Tibial nerve (tissue), 4 donors: ENCODE data around the gene MBP. TPM values are rescaled to one million over a fixed set of nuclear protein-coding genes. Genes with fewer than 3 reads are reported as not detected.
A peak's percentile ranks its signal among the peaks of the same experiment; 100 is the strongest.

Experiments used
- DNase-seq, 2 donors: peaks; one replicate each; pipeline ENCODE4 v3.0.0-alpha.2; 2019; ENCODE audit warnings: low spot score in 2 of 2
- H3K27ac ChIP-seq, 4 donors: fragments of 200-600 bp; sonication (generic) in 3 of 4; one replicate each; pipeline ENCODE4 v1.5.1; 2017 to 2019; ENCODE audit warnings: mild to moderate bottlenecking in 1 of 4
- H3K27me3 ChIP-seq, 2 donors: fragments of 200-600 bp; sonication (generic) in 1 of 2; one replicate each; pipeline versions ENCODE4 v1.5.1 to v1.6.0; 2017 to 2019
- H3K36me3 ChIP-seq, 3 donors: fragments of 200-600 bp; sonication (generic); one replicate each; pipeline ENCODE4 v1.5.1; 2018 to 2019
- H3K4me1 ChIP-seq, 4 donors: fragments of 200-600 bp; sonication (generic) in 3 of 4; one replicate each; pipeline ENCODE4 v1.5.1; 2017 to 2019
- H3K4me3 ChIP-seq, 4 donors: fragments of 200-600 bp; sonication (generic) in 3 of 4; one replicate each; pipeline ENCODE4 v1.5.1; 2017 to 2019; ENCODE audit warnings: mild to moderate bottlenecking in 1 of 4, moderate library complexity in 1 of 4
- H3K9me3 ChIP-seq, 4 donors: fragments of 200-600 bp; sonication (generic) in 3 of 4; one replicate each; pipeline ENCODE4 v1.5.1; 2017 to 2019
- EP300 ChIP-seq, 2 donors: sonication (generic); formaldehyde crosslinking; IDR thresholded peaks; one replicate each; pipeline ENCODE4 v1.6.1; 2017; ENCODE audit warnings: antibody characterized with exemption in 2 of 2, mild to moderate bottlenecking in 1 of 2
- POLR2A ChIP-seq, 2 donors: fragments of 450-650 bp; IDR thresholded peaks; one replicate each; pipeline ENCODE4 v1.6.1; 2017; ENCODE audit warnings: antibody characterized with exemption in 2 of 2, mild to moderate bottlenecking in 2 of 2, moderate library complexity in 2 of 2
- WGBS, 2 donors: methylation state at CpG; one replicate each; pipeline ENCODE4 v1.1.5; 2018; 5-methylcytosine and 5-hydroxymethylcytosine counted together
- total RNA-seq, 4 donors: library from RNA; depleted of rRNA; stranded (reverse); fragments of >200 nt; gene quantifications; one replicate each; pipeline ENCODE4 v1.1.0, GENCODE V29; 2016
- TF ChIP-seq, protein P1 (sequence below), 5 experiments: fragments of 200-600 bp in 3 of 5; fragments of 450-650 bp in 2 of 5; sonication (generic) in 3 of 5; IDR thresholded peaks; one replicate each; pipeline ENCODE4 v1.5.1; 2016 to 2019; ENCODE audit warnings: antibody characterized with exemption in 5 of 5, mild to moderate bottlenecking in 3 of 5, moderate library complexity in 2 of 5

The MBP gene
- total RNA-seq, 4 donors from 2014 or later, result 831 to 1,485 (median 1,405) TPM

DNA sequence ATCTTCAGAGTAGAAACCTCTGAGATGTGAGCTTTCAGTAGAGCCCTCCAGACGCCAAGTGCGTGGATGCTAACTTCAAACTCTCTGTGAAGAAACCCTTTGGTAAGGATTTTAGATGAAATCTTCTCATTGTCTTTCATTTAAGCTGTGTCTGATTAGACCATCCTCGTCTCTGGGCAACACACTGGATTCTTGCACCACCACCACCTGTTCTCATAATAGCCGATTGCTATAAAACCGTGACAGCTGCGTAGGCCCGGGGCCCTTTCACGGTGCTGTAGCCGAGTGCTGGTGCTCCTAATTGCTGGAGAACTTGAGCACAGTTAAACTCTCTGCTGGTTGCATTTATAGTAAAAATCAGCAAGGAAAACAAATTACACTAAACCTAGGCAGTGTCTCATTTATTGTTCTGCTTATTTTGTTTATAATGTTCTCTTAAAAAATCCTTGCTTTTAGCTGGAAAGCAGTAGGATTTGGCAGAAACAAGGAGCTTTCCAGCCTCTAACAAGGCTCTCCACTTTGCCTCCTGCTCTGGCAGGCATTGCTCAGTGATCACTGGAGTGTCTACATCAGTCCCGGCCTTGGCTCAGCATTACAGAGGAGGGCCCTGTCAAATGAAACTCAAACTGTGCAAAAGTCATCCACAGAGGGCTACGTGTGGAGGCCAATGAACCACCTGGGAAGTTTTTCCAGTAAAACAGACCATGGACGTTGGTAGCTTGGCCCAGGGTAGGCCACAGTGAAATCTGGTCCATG lies 40.9 kb upstream of the MBP start:
- H3K9me3 ChIP-seq, result no peaks in the 10 kb centered on the region
- TF ChIP-seq, protein P1, sequence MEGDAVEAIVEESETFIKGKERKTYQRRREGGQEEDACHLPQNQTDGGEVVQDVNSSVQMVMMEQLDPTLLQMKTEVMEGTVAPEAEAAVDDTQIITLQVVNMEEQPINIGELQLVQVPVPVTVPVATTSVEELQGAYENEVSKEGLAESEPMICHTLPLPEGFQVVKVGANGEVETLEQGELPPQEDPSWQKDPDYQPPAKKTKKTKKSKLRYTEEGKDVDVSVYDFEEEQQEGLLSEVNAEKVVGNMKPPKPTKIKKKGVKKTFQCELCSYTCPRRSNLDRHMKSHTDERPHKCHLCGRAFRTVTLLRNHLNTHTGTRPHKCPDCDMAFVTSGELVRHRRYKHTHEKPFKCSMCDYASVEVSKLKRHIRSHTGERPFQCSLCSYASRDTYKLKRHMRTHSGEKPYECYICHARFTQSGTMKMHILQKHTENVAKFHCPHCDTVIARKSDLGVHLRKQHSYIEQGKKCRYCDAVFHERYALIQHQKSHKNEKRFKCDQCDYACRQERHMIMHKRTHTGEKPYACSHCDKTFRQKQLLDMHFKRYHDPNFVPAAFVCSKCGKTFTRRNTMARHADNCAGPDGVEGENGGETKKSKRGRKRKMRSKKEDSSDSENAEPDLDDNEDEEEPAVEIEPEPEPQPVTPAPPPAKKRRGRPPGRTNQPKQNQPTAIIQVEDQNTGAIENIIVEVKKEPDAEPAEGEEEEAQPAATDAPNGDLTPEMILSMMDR (IDR thresholded peaks at IDR 0.05), result no peak
- TF ChIP-seq POLR2A (IDR thresholded peaks at IDR 0.05), result no peak
- TF ChIP-seq EP300 (IDR thresholded peaks at IDR 0.05), result no peak
- no peak for DNase-seq
- H3K4me3 ChIP-seq, result no peak overlapping the region
- H3K4me1 ChIP-seq, result no peaks in the 10 kb centered on the region
- no peaks in the 10 kb centered on the region for H3K36me3 ChIP-seq
- no peak overlapping the region for H3K27ac ChIP-seq
- no peaks in the 10 kb centered on the region for H3K27me3 ChIP-seq
- WGBS, 2 donors, result 48 to 49% methylated on average over 12 of the region's 12 CpGs

DNA sequence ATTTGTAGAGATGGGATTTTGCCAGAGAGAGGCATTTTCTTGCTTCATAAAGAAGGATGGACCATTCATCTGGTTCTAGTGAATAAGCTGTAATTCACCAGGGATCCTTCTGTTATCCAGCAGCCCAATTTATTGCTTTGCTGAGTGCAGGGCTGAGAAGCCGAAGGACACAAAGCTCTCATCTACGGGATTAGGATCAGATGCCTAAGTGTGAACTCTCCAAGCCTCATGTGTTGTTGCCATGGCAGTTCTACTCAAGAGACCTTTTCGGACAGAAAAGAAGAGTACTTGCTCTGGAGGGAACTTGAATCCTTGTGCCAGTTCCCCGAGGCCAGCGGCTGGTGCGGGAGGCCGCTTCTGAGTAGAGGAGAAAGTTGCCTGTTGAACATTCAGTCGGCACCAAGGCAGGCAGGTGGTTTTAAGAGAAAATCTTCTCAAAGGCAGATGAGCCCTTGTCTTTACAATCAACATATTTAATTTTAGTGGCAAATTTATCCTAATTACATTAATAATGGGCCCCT lies 38.4 kb upstream of the MBP start:
- WGBS, 2 donors, result 61 to 63% methylated on average over 8 of the region's 8 CpGs
- Histone ChIP-seq H3K27me3 (no peaks in the 10 kb centered on the region), H3K36me3 (no peaks in the 10 kb centered on the region), H3K4me1 (peaks cover 0 to 2% (median 0%) of the 10 kb centered on the region in 4 donors), H3K9me3 (no peaks in the 10 kb centered on the region), H3K27ac (no peak overlapping the region), H3K4me3 (no peak overlapping the region)
- TF ChIP-seq, protein P1 (IDR thresholded peaks at IDR 0.05), result no peak
- TF ChIP-seq POLR2A (IDR thresholded peaks at IDR 0.05) (no peak), EP300 (IDR thresholded peaks at IDR 0.05) (no peak)
- DNase-seq, result no peak

DNA sequence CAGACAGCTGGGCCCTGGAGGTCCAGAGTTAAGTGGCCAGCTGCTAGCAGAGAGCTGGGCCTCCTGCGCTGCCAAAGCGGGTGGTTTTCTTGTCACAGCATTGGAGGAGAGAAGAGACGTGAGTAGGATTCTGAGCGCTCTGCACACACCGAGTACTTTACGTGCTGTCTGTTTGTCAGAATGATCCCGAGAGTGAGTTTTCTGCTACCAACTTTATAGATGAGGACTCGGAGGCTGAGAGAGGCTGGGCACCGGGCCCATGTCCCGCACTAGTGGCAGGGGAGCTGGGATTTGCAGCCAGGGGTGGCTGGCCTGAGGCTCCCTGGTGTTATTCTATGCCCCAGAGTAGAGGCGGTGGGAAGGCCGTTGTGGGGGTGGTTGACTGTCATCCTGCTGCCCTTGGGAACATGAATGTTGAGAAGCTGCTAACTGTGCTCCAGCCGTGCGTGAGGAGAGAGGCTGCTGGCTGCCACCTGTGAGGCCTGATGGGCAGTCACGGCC lies 36.3 kb upstream of the MBP start:
- H3K27ac ChIP-seq, result no peak overlapping the region
- H3K4me1 ChIP-seq, result peaks cover 0 to 8% (median 0%) of the 10 kb centered on the region in 4 donors
- 85 to 91% methylated on average over 15 of the region's 15 CpGs for WGBS, 2 donors
- H3K4me3 ChIP-seq, result no peak overlapping the region
- no peak for DNase-seq
- peaks cover 0 to 6% of the 10 kb centered on the region in 2 donors for H3K27me3 ChIP-seq
- no peaks in the 10 kb centered on the region for H3K9me3 ChIP-seq
- TF ChIP-seq, protein P1 (IDR thresholded peaks at IDR 0.05), result no peak
- no peak for TF ChIP-seq POLR2A (IDR thresholded peaks at IDR 0.05)
- TF ChIP-seq EP300 (IDR thresholded peaks at IDR 0.05), result no peak
- no peaks in the 10 kb centered on the region for H3K36me3 ChIP-seq

DNA sequence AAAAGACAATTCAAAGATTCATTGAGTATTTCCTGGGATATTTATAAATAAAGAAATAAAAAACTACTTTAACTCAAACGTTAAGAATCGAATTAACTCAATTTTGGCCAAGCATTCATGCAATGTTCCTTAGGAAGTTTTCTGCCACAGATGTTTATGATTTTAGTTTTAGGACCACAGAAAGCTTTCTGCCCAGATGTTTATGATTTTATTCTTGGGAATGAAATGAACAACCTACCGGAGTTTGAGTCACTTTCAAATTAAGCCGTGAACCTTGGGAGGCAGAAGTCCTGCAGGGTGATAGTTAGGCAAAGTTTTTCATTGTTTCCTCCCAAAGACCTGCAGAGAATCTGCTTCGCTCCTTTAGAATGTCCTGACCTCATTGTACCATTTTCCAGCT lies 34.7 kb upstream of the MBP start:
- TF ChIP-seq POLR2A (IDR thresholded peaks at IDR 0.05), result no peak
- TF ChIP-seq, protein P1 (IDR thresholded peaks at IDR 0.05), result no peak
- TF ChIP-seq EP300 (IDR thresholded peaks at IDR 0.05), result no peak
- 55 to 57% methylated on average over 5 of the region's 5 CpGs for WGBS, 2 donors
- no peak for DNase-seq
- Histone ChIP-seq H3K36me3 (no peaks in the 10 kb centered on the region), H3K27ac (no peak overlapping the region), H3K4me3 (no peak overlapping the region), H3K9me3 (no peaks in the 10 kb centered on the region), H3K4me1 (peaks cover 0 to 8% (median 0%) of the 10 kb centered on the region in 4 donors), H3K27me3 (peaks cover 0 to 6% of the 10 kb centered on the region in 2 donors)

DNA sequence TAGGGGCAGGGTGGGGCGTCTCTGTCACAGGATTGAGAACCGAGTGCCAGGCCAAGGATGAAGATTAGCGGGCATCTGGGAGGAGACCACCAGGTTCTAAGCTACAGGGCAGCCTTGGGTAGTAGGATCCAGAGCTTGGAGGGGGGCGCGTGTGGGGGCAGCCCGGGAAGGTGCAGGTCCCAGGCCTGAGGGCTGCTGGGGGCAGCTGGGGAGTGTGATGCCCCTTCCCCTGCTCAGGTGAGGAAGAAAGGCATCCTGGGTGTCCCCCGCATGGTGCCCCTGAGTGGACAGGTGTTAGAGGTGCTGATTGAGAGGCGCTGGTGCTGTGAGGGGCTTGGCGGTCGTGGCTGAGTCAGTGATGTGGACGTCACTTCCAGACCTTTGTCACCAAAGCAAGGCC lies 33.9 kb upstream of the MBP start:
- Histone ChIP-seq H3K27me3 (peaks cover 0 to 6% of the 10 kb centered on the region in 2 donors), H3K4me1 (peaks cover 0 to 8% (median 0%) of the 10 kb centered on the region in 4 donors), H3K36me3 (no peaks in the 10 kb centered on the region), H3K9me3 (no peaks in the 10 kb centered on the region), H3K4me3 (no peak overlapping the region), H3K27ac (peak overlapping the region in 1 of 4 donors; percentile 18)
- TF ChIP-seq EP300 (IDR thresholded peaks at IDR 0.05) (no peak), POLR2A (IDR thresholded peaks at IDR 0.05) (no peak)
- TF ChIP-seq, protein P1 (IDR thresholded peaks at IDR 0.05), result no peak
- 88 to 94% methylated on average over 7 to 9 of the region's 11 CpGs for WGBS, 2 donors
- no peak for DNase-seq
